Measurements from ENCODE around the gene SYNGR4.

Gene SYNGR4

GRCh38 chr19:48332662-48333466 is 31.3 kb upstream of the SYNGR4 start:
- H3K4me3 ChIP-seq (ENCODE audit: low read length), result peak overlapping the region; percentile 6

GRCh38 chr19:48333467-48334384 is 30.4 kb upstream of the SYNGR4 start:
- no peak overlapping the region for H2AFZ ChIP-seq (ENCODE audit: low read depth, low read length)
- peaks cover 2% of the 10 kb centered on the region for H3K9me3 ChIP-seq (ENCODE audit: low read length)
- no peaks in the 10 kb centered on the region for H3K4me1 ChIP-seq (ENCODE audit: insufficient read depth, low read length)
- peak overlapping the region; percentile 6 for H3K4me3 ChIP-seq (ENCODE audit: low read length)
- H3K27me3 ChIP-seq (ENCODE audit: insufficient read depth, low read length), result no peaks in the 10 kb centered on the region
- no peaks in the 10 kb centered on the region for H3K36me3 ChIP-seq (ENCODE audit: insufficient read depth, low read length)

More at GRCh38 chr19:48332662-48333466, 31.3 kb upstream of the SYNGR4 start:
- H3K4me1 ChIP-seq (ENCODE audit: insufficient read depth, low read length), result no peaks in the 10 kb centered on the region
- H3K27me3 ChIP-seq (ENCODE audit: insufficient read depth, low read length), result no peaks in the 10 kb centered on the region
- no peaks in the 10 kb centered on the region for H3K36me3 ChIP-seq (ENCODE audit: insufficient read depth, low read length)
- H3K9me3 ChIP-seq (ENCODE audit: low read length), result peaks cover 2% of the 10 kb centered on the region
- H2AFZ ChIP-seq (ENCODE audit: low read depth, low read length), result peak overlapping the region; percentile 51

GRCh38 chr19:48338253-48338755 is 25.9 kb upstream of the SYNGR4 start:
- Histone ChIP-seq H3K4me3 (ENCODE audit: low read length) (no peak overlapping the region), H3K4me1 (ENCODE audit: insufficient read depth, low read length) (no peaks in the 10 kb centered on the region), H2AFZ (ENCODE audit: low read depth, low read length) (no peak overlapping the region), H3K36me3 (ENCODE audit: insufficient read depth, low read length) (no peaks in the 10 kb centered on the region), H3K27me3 (ENCODE audit: insufficient read depth, low read length) (no peaks in the 10 kb centered on the region), H3K9me3 (ENCODE audit: low read length) (no peaks in the 10 kb centered on the region)

- Histone ChIP-seq H3K27me3 (ENCODE audit: insufficient read depth, low read length) (no peaks in the 10 kb centered on the region), H2AFZ (ENCODE audit: low read depth, low read length) (no peak overlapping the region), H3K4me3 (ENCODE audit: low read length) (no peak overlapping the region), H3K4me1 (ENCODE audit: insufficient read depth, low read length) (no peaks in the 10 kb centered on the region), H3K9me3 (ENCODE audit: low read length) (no peaks in the 10 kb centered on the region), H3K36me3 (ENCODE audit: insufficient read depth, low read length) (no peaks in the 10 kb centered on the region)
Measured at GRCh38 chr19:48338802-48339503, 25.2 kb upstream of the SYNGR4 start.

GRCh38 chr19:48340995-48341394 is 23.2 kb upstream of the SYNGR4 start:
- no peak overlapping the region for H2AFZ ChIP-seq (ENCODE audit: low read depth, low read length)
- H3K4me1 ChIP-seq (ENCODE audit: insufficient read depth, low read length), result no peaks in the 10 kb centered on the region
- no peaks in the 10 kb centered on the region for H3K36me3 ChIP-seq (ENCODE audit: insufficient read depth, low read length)
- H3K27me3 ChIP-seq (ENCODE audit: insufficient read depth, low read length), result no peaks in the 10 kb centered on the region
- no peak overlapping the region for H3K4me3 ChIP-seq (ENCODE audit: low read length)
- no peaks in the 10 kb centered on the region for H3K9me3 ChIP-seq (ENCODE audit: low read length)

GRCh38 chr19:48341515-48342413 is 22.4 kb upstream of the SYNGR4 start:
- no peaks in the 10 kb centered on the region for H3K27me3 ChIP-seq (ENCODE audit: insufficient read depth, low read length)
- no peaks in the 10 kb centered on the region for H3K4me1 ChIP-seq (ENCODE audit: insufficient read depth, low read length)
- H3K4me3 ChIP-seq (ENCODE audit: low read length), result no peak overlapping the region
- no peak overlapping the region for H2AFZ ChIP-seq (ENCODE audit: low read depth, low read length)
- H3K36me3 ChIP-seq (ENCODE audit: insufficient read depth, low read length), result no peaks in the 10 kb centered on the region
- H3K9me3 ChIP-seq (ENCODE audit: low read length), result no peaks in the 10 kb centered on the region

- Histone ChIP-seq H3K4me3 (ENCODE audit: low read length) (no peak overlapping the region), H3K36me3 (ENCODE audit: insufficient read depth, low read length) (no peaks in the 10 kb centered on the region), H3K27me3 (ENCODE audit: insufficient read depth, low read length) (no peaks in the 10 kb centered on the region), H3K9me3 (ENCODE audit: low read length) (no peaks in the 10 kb centered on the region), H2AFZ (ENCODE audit: low read depth, low read length) (no peak overlapping the region), H3K4me1 (ENCODE audit: insufficient read depth, low read length) (no peaks in the 10 kb centered on the region)
Measured at GRCh38 chr19:48342414-48342738, 21.8 kb upstream of the SYNGR4 start.

GRCh38 chr19:48342841-48343540 is 21.2 kb upstream of the SYNGR4 start:
- H3K27me3 ChIP-seq (ENCODE audit: insufficient read depth, low read length), result no peaks in the 10 kb centered on the region
- no peaks in the 10 kb centered on the region for H3K36me3 ChIP-seq (ENCODE audit: insufficient read depth, low read length)
- no peak overlapping the region for H2AFZ ChIP-seq (ENCODE audit: low read depth, low read length)
- H3K9me3 ChIP-seq (ENCODE audit: low read length), result no peaks in the 10 kb centered on the region
- H3K4me1 ChIP-seq (ENCODE audit: insufficient read depth, low read length), result no peaks in the 10 kb centered on the region
- H3K4me3 ChIP-seq (ENCODE audit: low read length), result no peak overlapping the region

- Histone ChIP-seq H3K4me3 (ENCODE audit: low read length) (no peak overlapping the region), H3K4me1 (ENCODE audit: insufficient read depth, low read length) (no peaks in the 10 kb centered on the region), H3K27me3 (ENCODE audit: insufficient read depth, low read length) (no peaks in the 10 kb centered on the region), H3K9me3 (ENCODE audit: low read length) (no peaks in the 10 kb centered on the region), H3K36me3 (ENCODE audit: insufficient read depth, low read length) (no peaks in the 10 kb centered on the region), H2AFZ (ENCODE audit: low read depth, low read length) (no peak overlapping the region)
Measured at GRCh38 chr19:48344892-48345291, 19.3 kb upstream of the SYNGR4 start.

GRCh38 chr19:48346191-48346590 is 18.0 kb upstream of the SYNGR4 start:
- H3K9me3 ChIP-seq (ENCODE audit: low read length), result no peaks in the 10 kb centered on the region
- H3K36me3 ChIP-seq (ENCODE audit: insufficient read depth, low read length), result no peaks in the 10 kb centered on the region
- H3K4me3 ChIP-seq (ENCODE audit: low read length), result no peak overlapping the region
- no peaks in the 10 kb centered on the region for H3K27me3 ChIP-seq (ENCODE audit: insufficient read depth, low read length)
- H3K4me1 ChIP-seq (ENCODE audit: insufficient read depth, low read length), result no peaks in the 10 kb centered on the region
- no peak overlapping the region for H2AFZ ChIP-seq (ENCODE audit: low read depth, low read length)

GRCh38 chr19:48348045-48348444 is 16.1 kb upstream of the SYNGR4 start:
- Histone ChIP-seq H3K36me3 (ENCODE audit: insufficient read depth, low read length) (no peaks in the 10 kb centered on the region), H3K9me3 (ENCODE audit: low read length) (no peaks in the 10 kb centered on the region), H3K4me3 (ENCODE audit: low read length) (no peak overlapping the region), H3K4me1 (ENCODE audit: insufficient read depth, low read length) (no peaks in the 10 kb centered on the region), H2AFZ (ENCODE audit: low read depth, low read length) (no peak overlapping the region), H3K27me3 (ENCODE audit: insufficient read depth, low read length) (no peaks in the 10 kb centered on the region)

GRCh38 chr19:48348737-48349136 is 15.4 kb upstream of the SYNGR4 start:
- Histone ChIP-seq H3K9me3 (ENCODE audit: low read length) (no peaks in the 10 kb centered on the region), H3K4me1 (ENCODE audit: insufficient read depth, low read length) (no peaks in the 10 kb centered on the region), H2AFZ (ENCODE audit: low read depth, low read length) (no peak overlapping the region), H3K4me3 (ENCODE audit: low read length) (no peak overlapping the region), H3K36me3 (ENCODE audit: insufficient read depth, low read length) (no peaks in the 10 kb centered on the region), H3K27me3 (ENCODE audit: insufficient read depth, low read length) (no peaks in the 10 kb centered on the region)
